Liver (tissue), 9 donors: ENCODE measurements around the gene EIF4E3. TPM values are rescaled to one million over a fixed set of nuclear protein-coding genes. Genes with fewer than 3 reads are reported as not detected.

Experiments
- DNase-seq: peaks from one replicate; pipeline ENCODE4 v3.0.0-alpha.2; 2017; ENCODE audit warnings: low spot score
- H3K27ac ChIP-seq, 2 donors: one replicate each; pipeline ENCODE4 v1.7.0; 2013; ENCODE audit warnings: inconsistent platforms in 2 of 2, low read length in 2 of 2, control low read depth in 1 of 2, low read depth in 1 of 2, mild to moderate bottlenecking in 1 of 2
- H3K27me3 ChIP-seq, 4 donors: one replicate each; pipeline versions ENCODE4 v1.6.1 to v1.7.0; 2013; ENCODE audit warnings: low read length in 3 of 4, inconsistent platforms in 1 of 4, mild to moderate bottlenecking in 1 of 4, moderate library complexity in 1 of 4; ENCODE audit not compliant: control insufficient read depth in 4 of 4, insufficient read depth in 4 of 4
- H3K36me3 ChIP-seq, 4 donors: one replicate each; pipeline versions ENCODE4 v1.6.1 to v1.7.0; 2013; ENCODE audit warnings: low read length in 3 of 4, mild to moderate bottlenecking in 3 of 4, low read depth in 1 of 4, moderate library complexity in 1 of 4; ENCODE audit not compliant: control insufficient read depth in 4 of 4, insufficient read depth in 3 of 4
- H3K4me1 ChIP-seq, 4 donors: one replicate each; pipeline versions ENCODE4 v1.6.1 to v1.7.0; 2013; ENCODE audit warnings: low read length in 3 of 4, mild to moderate bottlenecking in 3 of 4, moderate library complexity in 1 of 4; ENCODE audit not compliant: control insufficient read depth in 4 of 4, insufficient read depth in 4 of 4
- H3K4me3 ChIP-seq, 3 donors: one replicate each; pipeline versions ENCODE4 v1.6.1 to v1.7.0; 2013; ENCODE audit warnings: low read length in 3 of 3, control low read depth in 1 of 3, low read depth in 1 of 3, mild to moderate bottlenecking in 1 of 3
- H3K9ac ChIP-seq, 2 donors: one replicate each; pipeline ENCODE4 v1.7.0; 2013; ENCODE audit warnings: low read length in 2 of 2, mild to moderate bottlenecking in 2 of 2, moderate library complexity in 2 of 2, control low read depth in 1 of 2, low read depth in 1 of 2
- H3K9me3 ChIP-seq, 4 donors: one replicate each; pipeline versions ENCODE4 v1.6.1 to v1.7.0; 2013; ENCODE audit warnings: low read length in 3 of 4; ENCODE audit not compliant: control insufficient read depth in 4 of 4
- EGR1 ChIP-seq, 2 donors: IDR thresholded peaks; 2 replicates each; pipeline ENCODE4 v1.6.1; 2016 to 2018; ENCODE audit warnings: antibody characterized with exemption in 2 of 2, low read depth in 2 of 2
- FOXA2 ChIP-seq: IDR thresholded peaks from 2 replicates; pipeline ENCODE4 v1.6.1; 2016; ENCODE audit warnings: antibody characterized with exemption
- GABPA ChIP-seq, 2 donors: IDR thresholded peaks in 1 of 2; conservative IDR thresholded peaks in 1 of 2; 2 replicates each; pipeline ENCODE4 v1.6.1; 2016; ENCODE audit warnings: antibody characterized with exemption in 2 of 2, mild to moderate bottlenecking in 1 of 2, moderate library complexity in 1 of 2
- HNF4A ChIP-seq, 2 donors: conservative IDR thresholded peaks; 2 replicates each; pipeline ENCODE4 v1.6.1; 2016; ENCODE audit warnings: antibody characterized with exemption in 2 of 2, mild to moderate bottlenecking in 2 of 2
- JUND ChIP-seq, 2 donors: IDR thresholded peaks; 2 replicates each; pipeline ENCODE4 v1.6.1; 2016; ENCODE audit warnings: antibody characterized with exemption in 2 of 2
- NR2F2 ChIP-seq: IDR thresholded peaks from 2 replicates; pipeline ENCODE4 v1.6.1; 2016; ENCODE audit warnings: antibody characterized with exemption
- RAD21 ChIP-seq, 2 donors: IDR thresholded peaks; 2 replicates each; pipeline ENCODE4 v1.6.1; 2016; ENCODE audit warnings: antibody characterized with exemption in 2 of 2, mild to moderate bottlenecking in 2 of 2
- TAF1 ChIP-seq: conservative IDR thresholded peaks from 2 replicates; pipeline ENCODE4 v1.6.1; 2016; ENCODE audit warnings: antibody characterized with exemption, mild to moderate bottlenecking
- YY1 ChIP-seq: IDR thresholded peaks from 2 replicates; pipeline ENCODE4 v1.6.1; 2016; ENCODE audit warnings: antibody characterized with exemption, mild to moderate bottlenecking
- WGBS: extraction: QIAGEN DNeasy Blood & Tissue Kit; methylation state at CpG from one replicate; pipeline ENCODE4 v1.1.7; 2013; 5-methylcytosine and 5-hydroxymethylcytosine counted together
- polyA plus RNA-seq, 2 donors: library from polyadenylated mRNA; stranded (reverse) in 1 of 2; unstranded in 1 of 2; fragments of 200-250 nt in 1 of 2; fragments of >200 nt in 1 of 2; fragmentation: Nextera tagmentation in 1 of 2; extraction: Ambion mirVana in 1 of 2; gene quantifications; one replicate each; pipeline versions ENCODE4 v1.2.1 to v1.2.3, GENCODE V29; 2013 to 2015
- total RNA-seq, 2 donors: library from RNA; depleted of rRNA; stranded (reverse); fragments of >200 nt; gene quantifications; one replicate each; pipeline ENCODE4 v1.2.3, GENCODE V29; 2014
- TF ChIP-seq, protein P1 (sequence below): fragments of 150-350 bp; IDR thresholded peaks from 2 replicates; pipeline ENCODE4 v1.5.1; 2017; ENCODE audit warnings: improper control_type of control experiment, low read depth, low read length; ENCODE audit not compliant: missing input control
- TF ChIP-seq, protein P2 (sequence below): IDR thresholded peaks from 2 replicates; pipeline ENCODE4 v1.6.1; 2016; ENCODE audit warnings: antibody characterized with exemption
- TF ChIP-seq, protein P3 (sequence below): IDR thresholded peaks from 2 replicates; pipeline ENCODE4 v1.6.1; 2016; ENCODE audit warnings: antibody characterized with exemption
- TF ChIP-seq, protein P4 (sequence below): IDR thresholded peaks from 2 replicates; pipeline ENCODE4 v1.6.1; 2016; ENCODE audit warnings: antibody characterized with exemption
- donor health status: healthy.
- donor health status: healthy.
- donor health status: healthy.
- donor health status: healthy.
- donor health status: healthy.

EIF4E3 gene
- total and polyA plus RNA-seq, 4 donors, result 1.1 to 4.0 (median 2.6) TPM

DNA sequence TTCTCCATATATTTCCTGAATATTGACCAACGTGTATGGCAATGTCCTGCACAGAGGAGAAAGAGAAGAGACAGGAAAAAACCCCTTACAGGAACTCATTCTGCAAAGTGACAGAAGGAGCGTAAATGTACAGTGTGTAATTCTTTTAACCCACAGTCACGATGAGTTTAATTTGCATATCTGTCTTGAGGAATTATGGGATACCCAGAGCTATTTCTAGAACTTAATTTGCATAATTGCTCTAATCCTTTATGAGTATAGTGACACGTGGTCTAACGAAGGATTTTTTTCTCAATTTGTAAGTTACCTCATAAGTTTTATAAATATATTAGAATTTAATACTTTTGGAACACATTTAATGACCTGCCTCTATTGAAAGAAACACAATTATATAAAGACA is 38.2 kb upstream of the EIF4E3 start:
- Histone ChIP-seq H3K27me3 (peaks cover 0 to 7% (median 3%) of the 10 kb centered on the region in 4 donors), H3K4me3 (no peak overlapping the region), H3K36me3 (no peaks in the 10 kb centered on the region), H3K27ac (no peak overlapping the region), H3K9me3 (no peaks in the 10 kb centered on the region), H3K9ac (no peak overlapping the region), H3K4me1 (no peaks in the 10 kb centered on the region)
- no peak for DNase-seq
- 69% methylated on average over 5 of the region's 5 CpGs for WGBS
- TF ChIP-seq, protein P1, sequence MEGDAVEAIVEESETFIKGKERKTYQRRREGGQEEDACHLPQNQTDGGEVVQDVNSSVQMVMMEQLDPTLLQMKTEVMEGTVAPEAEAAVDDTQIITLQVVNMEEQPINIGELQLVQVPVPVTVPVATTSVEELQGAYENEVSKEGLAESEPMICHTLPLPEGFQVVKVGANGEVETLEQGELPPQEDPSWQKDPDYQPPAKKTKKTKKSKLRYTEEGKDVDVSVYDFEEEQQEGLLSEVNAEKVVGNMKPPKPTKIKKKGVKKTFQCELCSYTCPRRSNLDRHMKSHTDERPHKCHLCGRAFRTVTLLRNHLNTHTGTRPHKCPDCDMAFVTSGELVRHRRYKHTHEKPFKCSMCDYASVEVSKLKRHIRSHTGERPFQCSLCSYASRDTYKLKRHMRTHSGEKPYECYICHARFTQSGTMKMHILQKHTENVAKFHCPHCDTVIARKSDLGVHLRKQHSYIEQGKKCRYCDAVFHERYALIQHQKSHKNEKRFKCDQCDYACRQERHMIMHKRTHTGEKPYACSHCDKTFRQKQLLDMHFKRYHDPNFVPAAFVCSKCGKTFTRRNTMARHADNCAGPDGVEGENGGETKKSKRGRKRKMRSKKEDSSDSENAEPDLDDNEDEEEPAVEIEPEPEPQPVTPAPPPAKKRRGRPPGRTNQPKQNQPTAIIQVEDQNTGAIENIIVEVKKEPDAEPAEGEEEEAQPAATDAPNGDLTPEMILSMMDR, result no peak
- TF ChIP-seq JUND (IDR thresholded peaks at IDR 0.05), result no peak
- no peak for TF ChIP-seq TAF1
- TF ChIP-seq, protein P2, sequence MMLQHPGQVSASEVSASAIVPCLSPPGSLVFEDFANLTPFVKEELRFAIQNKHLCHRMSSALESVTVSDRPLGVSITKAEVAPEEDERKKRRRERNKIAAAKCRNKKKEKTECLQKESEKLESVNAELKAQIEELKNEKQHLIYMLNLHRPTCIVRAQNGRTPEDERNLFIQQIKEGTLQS, result no peak
- TF ChIP-seq NR2F2, result no peak
- TF ChIP-seq, protein P3, sequence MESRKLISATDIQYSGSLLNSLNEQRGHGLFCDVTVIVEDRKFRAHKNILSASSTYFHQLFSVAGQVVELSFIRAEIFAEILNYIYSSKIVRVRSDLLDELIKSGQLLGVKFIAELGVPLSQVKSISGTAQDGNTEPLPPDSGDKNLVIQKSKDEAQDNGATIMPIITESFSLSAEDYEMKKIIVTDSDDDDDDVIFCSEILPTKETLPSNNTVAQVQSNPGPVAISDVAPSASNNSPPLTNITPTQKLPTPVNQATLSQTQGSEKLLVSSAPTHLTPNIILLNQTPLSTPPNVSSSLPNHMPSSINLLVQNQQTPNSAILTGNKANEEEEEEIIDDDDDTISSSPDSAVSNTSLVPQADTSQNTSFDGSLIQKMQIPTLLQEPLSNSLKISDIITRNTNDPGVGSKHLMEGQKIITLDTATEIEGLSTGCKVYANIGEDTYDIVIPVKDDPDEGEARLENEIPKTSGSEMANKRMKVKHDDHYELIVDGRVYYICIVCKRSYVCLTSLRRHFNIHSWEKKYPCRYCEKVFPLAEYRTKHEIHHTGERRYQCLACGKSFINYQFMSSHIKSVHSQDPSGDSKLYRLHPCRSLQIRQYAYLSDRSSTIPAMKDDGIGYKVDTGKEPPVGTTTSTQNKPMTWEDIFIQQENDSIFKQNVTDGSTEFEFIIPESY, result no peak
- no peak for TF ChIP-seq EGR1 (IDR thresholded peaks at IDR 0.05; ENCODE audit: low read depth in 2 of 2)
- TF ChIP-seq FOXA2, result no peak
- no peak for TF ChIP-seq HNF4A (conservative IDR thresholded peaks at IDR 0.05)
- TF ChIP-seq RAD21 (IDR thresholded peaks at IDR 0.05), result no peak
- TF ChIP-seq, protein P4, sequence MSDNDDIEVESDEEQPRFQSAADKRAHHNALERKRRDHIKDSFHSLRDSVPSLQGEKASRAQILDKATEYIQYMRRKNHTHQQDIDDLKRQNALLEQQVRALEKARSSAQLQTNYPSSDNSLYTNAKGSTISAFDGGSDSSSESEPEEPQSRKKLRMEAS, result no peak
- no peak for TF ChIP-seq YY1

DNA sequence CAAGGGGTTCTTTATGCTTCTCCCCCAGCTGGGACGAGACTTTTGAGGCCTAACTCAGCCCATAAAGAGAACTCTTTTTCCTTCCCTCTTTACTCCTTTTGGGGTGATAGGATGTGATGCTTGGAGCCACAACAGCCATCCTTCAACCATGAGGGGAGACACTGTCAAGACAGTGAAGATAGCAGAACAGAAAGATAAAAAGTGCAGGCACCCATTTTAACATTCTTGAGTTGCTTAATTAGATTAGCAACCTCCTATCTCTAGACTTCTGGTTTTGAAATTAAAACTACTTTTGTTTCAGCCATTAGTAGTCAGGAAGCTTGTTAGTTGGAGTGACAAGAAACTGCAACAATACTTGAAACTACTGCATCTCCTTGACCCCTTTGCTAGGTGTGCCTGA is 34.9 kb upstream of the EIF4E3 start:
- TF ChIP-seq EGR1 (IDR thresholded peaks at IDR 0.05; ENCODE audit: low read depth in 2 of 2) (no peak), JUND (IDR thresholded peaks at IDR 0.05) (no peak), GABPA (IDR thresholded peaks at IDR 0.05 in 1 of 2, conservative IDR thresholded peaks at IDR 0.05 in 1 of 2) (no peak)
- TF ChIP-seq, protein P4, result no peak
- TF ChIP-seq, protein P1, result no peak
- 81% methylated on average over 1 of the region's 1 CpG for WGBS
- no peak overlapping the region for H3K27ac ChIP-seq
- no peak overlapping the region for H3K4me3 ChIP-seq
- peaks cover 0 to 7% (median 3%) of the 10 kb centered on the region in 4 donors for H3K27me3 ChIP-seq
- H3K4me1 ChIP-seq, result no peaks in the 10 kb centered on the region
- DNase-seq, result no peak
- H3K9me3 ChIP-seq, result no peaks in the 10 kb centered on the region
- H3K9ac ChIP-seq, result no peak overlapping the region
- H3K36me3 ChIP-seq, result no peaks in the 10 kb centered on the region
